ENCODE results near the gene CHD9NB.

CHD9NB gene

DNA sequence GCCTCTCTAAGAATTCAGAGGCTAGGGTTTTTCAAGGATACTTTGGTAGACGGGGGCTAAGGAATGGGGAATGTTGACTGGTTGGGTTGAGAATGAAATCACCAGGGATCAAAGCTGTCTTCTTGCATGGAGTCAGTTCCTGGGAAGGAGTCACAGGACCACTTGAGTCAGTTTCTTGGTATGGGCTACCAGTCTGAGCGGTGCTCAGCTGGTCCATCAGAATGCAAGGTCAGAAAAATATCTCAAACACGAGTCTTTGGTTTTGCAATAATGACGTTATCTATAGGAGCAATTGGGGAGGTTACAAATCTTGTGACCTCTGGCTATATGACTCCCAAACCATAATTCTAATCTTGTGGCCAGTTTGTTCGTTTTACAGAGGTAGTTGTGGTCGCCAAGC is 18.4 kb downstream of the CHD9NB start:
- H3K36me3 ChIP-seq (replicated peaks in 1 of 2; ENCODE audit: control insufficient read depth in 2 of 2, insufficient read depth in 2 of 2, low read length in 2 of 2) = no peaks in the 10 kb centered on the region
- H3K27ac ChIP-seq (replicated peaks; ENCODE audit: low read length) = no peak overlapping the region
- no CpG with 5 or more reads among the region's 6 CpGs for WGBS, 2 donors (ENCODE audit: extremely low coverage in 2 of 2, insufficient read length in 2 of 2, insufficient replicate concordance in 1 of 2)
- no peak overlapping the region for H3K18ac ChIP-seq (ENCODE audit: low read length)
- no peak overlapping the region for H3K4me3 ChIP-seq (ENCODE audit: low read length in 2 of 2)
- H3K79me1 ChIP-seq (ENCODE audit: low read depth, low read length) = no peaks in the 10 kb centered on the region
- no peak overlapping the region for H2AK5ac ChIP-seq (ENCODE audit: low read depth, low read length)
- H3K14ac ChIP-seq (ENCODE audit: low read length) = no peak overlapping the region
- H3K9ac ChIP-seq (ENCODE audit: low read depth, low read length, poor library complexity) = no peak overlapping the region
- H3K23ac ChIP-seq (ENCODE audit: low read depth, low read length, poor library complexity) = no peak overlapping the region
- no peak overlapping the region for H2BK5ac ChIP-seq (ENCODE audit: low read length)
- H4K8ac ChIP-seq (ENCODE audit: low read depth, low read length) = no peak overlapping the region
- H3K4me2 ChIP-seq (ENCODE audit: insufficient read depth, low read length, poor library complexity, severe bottlenecking) = no peak overlapping the region
- no peak overlapping the region for H2AFZ ChIP-seq (ENCODE audit: low read length)
- no peaks in the 10 kb centered on the region for H3K4me1 ChIP-seq (ENCODE audit: control insufficient read depth in 2 of 2, insufficient read depth in 1 of 2, low read depth in 1 of 2, low read length in 2 of 2)
- no peak overlapping the region for H2BK12ac ChIP-seq (ENCODE audit: low read length)
- H2BK120ac ChIP-seq (ENCODE audit: low read depth, low read length) = no peak overlapping the region
- DNase-seq (ENCODE audit: low spot score) = no peak
- H3K4ac ChIP-seq (ENCODE audit: low read length) = no peak overlapping the region
- no peaks in the 10 kb centered on the region for H3K27me3 ChIP-seq (ENCODE audit: control insufficient read depth in 3 of 3, insufficient read depth in 3 of 3, low read depth in 1 of 3, low read length in 3 of 3)
- no peak overlapping the region for H4K91ac ChIP-seq (ENCODE audit: low read depth, low read length, poor library complexity)
- H3K9me3 ChIP-seq (replicated peaks in 1 of 2; ENCODE audit: control insufficient read depth in 2 of 2, insufficient read depth in 1 of 2, low read depth in 1 of 2, low read length in 2 of 2) = peaks cover 3 to 11% of the 10 kb centered on the region in 2 donors
- no peak overlapping the region for H2BK15ac ChIP-seq (ENCODE audit: low read length)

DNA sequence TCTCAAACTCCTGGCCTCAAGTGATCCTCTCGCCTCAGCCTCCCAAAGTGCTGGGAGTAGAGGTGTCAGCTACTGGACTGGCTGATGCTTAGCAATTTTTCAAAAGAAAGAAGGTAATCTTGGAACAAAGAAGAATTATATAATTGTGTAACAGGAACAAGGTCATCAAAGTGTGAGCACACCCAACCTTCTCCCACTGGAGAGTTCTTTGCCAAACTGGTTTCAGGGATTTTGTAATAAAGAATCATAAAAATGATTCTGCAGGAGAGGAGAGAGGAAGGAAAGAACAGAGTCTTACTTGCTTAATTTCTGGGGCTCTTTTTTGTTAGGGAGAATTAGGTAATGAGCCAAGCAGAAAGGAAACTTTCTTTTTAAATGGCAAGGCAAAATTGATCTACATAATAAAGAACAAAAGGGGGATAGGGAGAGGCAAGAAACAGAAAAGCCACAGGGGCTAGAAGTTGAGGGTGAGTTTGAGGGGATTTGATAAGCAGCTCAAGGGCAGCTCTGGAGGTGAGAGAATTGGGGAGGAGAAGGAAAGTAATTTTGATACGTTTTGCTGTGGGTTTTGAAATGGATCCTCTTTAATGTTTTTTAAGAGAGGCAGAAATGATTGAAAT is 21.3 kb downstream of the CHD9NB start:
- Histone ChIP-seq H4K8ac (ENCODE audit: low read depth, low read length) (no peak overlapping the region), H4K91ac (ENCODE audit: low read depth, low read length, poor library complexity) (no peak overlapping the region), H2BK120ac (ENCODE audit: low read depth, low read length) (no peak overlapping the region), H3K36me3 (replicated peaks in 1 of 2; ENCODE audit: control insufficient read depth in 2 of 2, insufficient read depth in 2 of 2, low read length in 2 of 2) (no peaks in the 10 kb centered on the region), H3K4ac (ENCODE audit: low read length) (no peak overlapping the region), H3K4me2 (ENCODE audit: insufficient read depth, low read length, poor library complexity, severe bottlenecking) (no peak overlapping the region), H2BK15ac (ENCODE audit: low read length) (no peak overlapping the region), H3K14ac (ENCODE audit: low read length) (no peak overlapping the region), H3K9ac (ENCODE audit: low read depth, low read length, poor library complexity) (no peak overlapping the region), H3K23ac (ENCODE audit: low read depth, low read length, poor library complexity) (no peak overlapping the region), H3K4me3 (ENCODE audit: low read length in 2 of 2) (no peak overlapping the region), H2BK5ac (ENCODE audit: low read length) (no peak overlapping the region), H2AFZ (ENCODE audit: low read length) (peak overlapping the region; percentile 45), H3K18ac (ENCODE audit: low read length) (no peak overlapping the region), H3K9me3 (replicated peaks in 1 of 2; ENCODE audit: control insufficient read depth in 2 of 2, insufficient read depth in 1 of 2, low read depth in 1 of 2, low read length in 2 of 2) (peaks cover 3 to 11% of the 10 kb centered on the region in 2 donors), H2AK5ac (ENCODE audit: low read depth, low read length) (no peak overlapping the region), H3K27me3 (ENCODE audit: control insufficient read depth in 3 of 3, insufficient read depth in 3 of 3, low read depth in 1 of 3, low read length in 3 of 3) (no peaks in the 10 kb centered on the region), H3K27ac (replicated peaks; ENCODE audit: low read length) (no peak overlapping the region), H3K4me1 (ENCODE audit: control insufficient read depth in 2 of 2, insufficient read depth in 1 of 2, low read depth in 1 of 2, low read length in 2 of 2) (no peaks in the 10 kb centered on the region), H3K79me1 (ENCODE audit: low read depth, low read length) (no peaks in the 10 kb centered on the region), H2BK12ac (ENCODE audit: low read length) (no peak overlapping the region)
- no peak for DNase-seq (ENCODE audit: low spot score)
- no CpG with 5 or more reads among the region's 2 CpGs for WGBS, 2 donors (ENCODE audit: extremely low coverage in 2 of 2, insufficient read length in 2 of 2, insufficient replicate concordance in 1 of 2)

DNA sequence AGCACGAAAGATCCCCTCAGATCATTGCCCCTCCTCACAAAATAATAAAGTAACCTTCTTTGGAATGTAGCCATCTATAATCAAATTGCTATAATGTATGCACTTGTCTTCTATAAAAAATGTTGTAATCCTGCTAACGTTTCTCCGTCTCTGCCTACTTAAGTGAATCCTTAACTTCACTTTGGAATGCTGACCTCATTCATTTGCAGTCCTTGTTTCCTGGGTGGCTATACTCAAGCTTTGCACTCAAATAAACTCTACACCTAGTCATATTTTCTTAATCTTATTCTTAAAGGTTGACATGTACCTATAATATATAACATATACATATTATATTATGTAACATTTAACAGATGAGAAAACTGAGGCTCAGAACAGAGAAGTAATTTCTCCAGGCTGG is 22.7 kb downstream of the CHD9NB start:
- H4K8ac ChIP-seq (ENCODE audit: low read depth, low read length) = no peak overlapping the region
- DNase-seq (ENCODE audit: low spot score) = no peak
- H3K9ac ChIP-seq (ENCODE audit: low read depth, low read length, poor library complexity) = no peak overlapping the region
- H2AK5ac ChIP-seq (ENCODE audit: low read depth, low read length) = no peak overlapping the region
- H3K4ac ChIP-seq (ENCODE audit: low read length) = no peak overlapping the region
- no peak overlapping the region for H3K23ac ChIP-seq (ENCODE audit: low read depth, low read length, poor library complexity)
- H3K27ac ChIP-seq (replicated peaks; ENCODE audit: low read length) = no peak overlapping the region
- no peaks in the 10 kb centered on the region for H3K79me1 ChIP-seq (ENCODE audit: low read depth, low read length)
- H2BK120ac ChIP-seq (ENCODE audit: low read depth, low read length) = no peak overlapping the region
- H3K9me3 ChIP-seq (replicated peaks in 1 of 2; ENCODE audit: control insufficient read depth in 2 of 2, insufficient read depth in 1 of 2, low read depth in 1 of 2, low read length in 2 of 2) = peaks cover 3 to 11% of the 10 kb centered on the region in 2 donors
- no peak overlapping the region for H3K4me2 ChIP-seq (ENCODE audit: insufficient read depth, low read length, poor library complexity, severe bottlenecking)
- no peaks in the 10 kb centered on the region for H3K4me1 ChIP-seq (ENCODE audit: control insufficient read depth in 2 of 2, insufficient read depth in 1 of 2, low read depth in 1 of 2, low read length in 2 of 2)
- H3K14ac ChIP-seq (ENCODE audit: low read length) = no peak overlapping the region
- no peak overlapping the region for H3K4me3 ChIP-seq (ENCODE audit: low read length in 2 of 2)
- H3K36me3 ChIP-seq (replicated peaks in 1 of 2; ENCODE audit: control insufficient read depth in 2 of 2, insufficient read depth in 2 of 2, low read length in 2 of 2) = no peaks in the 10 kb centered on the region
- WGBS, 2 donors (ENCODE audit: extremely low coverage in 2 of 2, insufficient read length in 2 of 2, insufficient replicate concordance in 1 of 2) = no CpG with 5 or more reads among the region's 3 CpGs
- no peak overlapping the region for H3K18ac ChIP-seq (ENCODE audit: low read length)
- H3K27me3 ChIP-seq (ENCODE audit: control insufficient read depth in 3 of 3, insufficient read depth in 3 of 3, low read depth in 1 of 3, low read length in 3 of 3) = no peaks in the 10 kb centered on the region
- no peak overlapping the region for H2AFZ ChIP-seq (ENCODE audit: low read length)
- no peak overlapping the region for H2BK15ac ChIP-seq (ENCODE audit: low read length)
- no peak overlapping the region for H2BK5ac ChIP-seq (ENCODE audit: low read length)
- no peak overlapping the region for H4K91ac ChIP-seq (ENCODE audit: low read depth, low read length, poor library complexity)
- H2BK12ac ChIP-seq (ENCODE audit: low read length) = no peak overlapping the region

DNA sequence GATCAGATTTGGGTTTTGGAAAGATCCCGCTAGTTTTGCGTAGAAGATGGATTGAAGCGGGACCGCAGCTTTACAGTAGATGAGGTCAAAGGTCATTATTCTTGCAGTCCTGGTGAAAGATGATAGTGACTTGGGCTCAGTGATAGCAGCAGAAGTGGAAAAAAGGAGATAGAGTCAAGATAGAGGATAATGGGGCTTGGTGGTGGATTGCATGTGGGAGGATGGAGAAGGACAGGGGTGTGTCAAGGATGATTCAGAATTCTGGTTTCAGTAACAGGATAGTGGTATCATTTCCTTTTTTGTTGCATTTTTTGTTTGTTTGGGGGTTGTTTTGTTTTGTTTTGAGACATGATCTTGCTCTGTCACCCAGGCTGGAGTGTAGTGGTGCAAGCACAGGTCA is 28.7 kb downstream of the CHD9NB start:
- Histone ChIP-seq H3K4me1 (ENCODE audit: control insufficient read depth in 2 of 2, insufficient read depth in 1 of 2, low read depth in 1 of 2, low read length in 2 of 2) (no peaks in the 10 kb centered on the region), H3K27ac (replicated peaks; ENCODE audit: low read length) (no peak overlapping the region), H3K4me2 (ENCODE audit: insufficient read depth, low read length, poor library complexity, severe bottlenecking) (no peak overlapping the region), H3K4me3 (ENCODE audit: low read length in 2 of 2) (no peak overlapping the region), H3K27me3 (ENCODE audit: control insufficient read depth in 3 of 3, insufficient read depth in 3 of 3, low read depth in 1 of 3, low read length in 3 of 3) (no peaks in the 10 kb centered on the region), H2AFZ (ENCODE audit: low read length) (no peak overlapping the region), H3K23ac (ENCODE audit: low read depth, low read length, poor library complexity) (no peak overlapping the region), H3K79me1 (ENCODE audit: low read depth, low read length) (no peaks in the 10 kb centered on the region), H3K36me3 (replicated peaks in 1 of 2; ENCODE audit: control insufficient read depth in 2 of 2, insufficient read depth in 2 of 2, low read length in 2 of 2) (no peaks in the 10 kb centered on the region), H2BK5ac (ENCODE audit: low read length) (no peak overlapping the region), H3K18ac (ENCODE audit: low read length) (no peak overlapping the region), H2BK120ac (ENCODE audit: low read depth, low read length) (no peak overlapping the region), H2AK5ac (ENCODE audit: low read depth, low read length) (no peak overlapping the region), H2BK15ac (ENCODE audit: low read length) (no peak overlapping the region), H3K9ac (ENCODE audit: low read depth, low read length, poor library complexity) (no peak overlapping the region), H3K9me3 (replicated peaks in 1 of 2; ENCODE audit: control insufficient read depth in 2 of 2, insufficient read depth in 1 of 2, low read depth in 1 of 2, low read length in 2 of 2) (no peaks in the 10 kb centered on the region), H4K91ac (ENCODE audit: low read depth, low read length, poor library complexity) (no peak overlapping the region), H3K4ac (ENCODE audit: low read length) (no peak overlapping the region), H2BK12ac (ENCODE audit: low read length) (no peak overlapping the region), H3K14ac (ENCODE audit: low read length) (no peak overlapping the region), H4K8ac (ENCODE audit: low read depth, low read length) (no peak overlapping the region)
- DNase-seq (ENCODE audit: low spot score) = no peak
- no CpG with 5 or more reads among the region's 4 CpGs for WGBS, 2 donors (ENCODE audit: extremely low coverage in 2 of 2, insufficient read length in 2 of 2, insufficient replicate concordance in 1 of 2)

All from neuronal stem cell (in vitro differentiated cells).